H1 (cell line): Measurements from ENCODE around the gene EPHB1.

Source experiments
- CEBPB ChIP-seq: IDR thresholded peaks from 2 replicates; pipeline ENCODE4 v1.6.1; 2012; ENCODE audit warnings: low read depth, low read length
- CHD2 ChIP-seq: IDR thresholded peaks from 2 replicates; pipeline ENCODE4 v1.6.1; 2012; ENCODE audit warnings: low read length, improper control_type of control experiment
- CREB1 ChIP-seq: IDR thresholded peaks from 2 replicates; pipeline ENCODE4 v1.6.1; 2012; ENCODE audit warnings: inconsistent platforms
- CTCF ChIP-seq, 3 experiments: IDR thresholded peaks; 1 replicate in 2 of 3; 2 replicates in 1 of 3; pipeline versions ENCODE4 v1.5.1 to v1.6.1; 2011; ENCODE audit warnings: low read length in 3 of 3, mild to moderate bottlenecking in 3 of 3, inconsistent platforms in 2 of 3, low read depth in 1 of 3, moderate library complexity in 1 of 3; ENCODE audit not compliant: insufficient read depth in 1 of 3; ENCODE audit errors: control extremely low read depth in 1 of 3
- EZH2 ChIP-seq: fragments of 200-600 bp; sonication (generic); IDR thresholded peaks from 2 replicates; pipeline ENCODE4 v1.7.1; 2012; ENCODE audit warnings: low read depth, mild to moderate bottlenecking, moderate library complexity, low read length, inconsistent platforms; ENCODE audit not compliant: severe bottlenecking
- GABPA ChIP-seq: IDR thresholded peaks from 2 replicates; pipeline ENCODE4 v1.6.1; 2011; ENCODE audit warnings: mild to moderate bottlenecking, low read length, moderate library complexity, borderline replicate concordance; ENCODE audit not compliant: insufficient read depth
- KDM1A ChIP-seq: fragments of 200-600, 300-600 bp; sonication (generic); IDR thresholded peaks from 2 replicates; pipeline ENCODE4 v1.7.1; 2016; ENCODE audit warnings: mild to moderate bottlenecking, low read length, borderline replicate concordance
- MAX ChIP-seq: IDR thresholded peaks from 2 replicates; pipeline ENCODE4 v1.6.1; 2012; ENCODE audit warnings: inconsistent platforms
- POLR2A ChIP-seq, 2 experiments: IDR thresholded peaks; 1 replicate in 1 of 2; 2 replicates in 1 of 2; pipeline ENCODE4 v1.6.1; 2011; ENCODE audit warnings: low read depth in 2 of 2, low read length in 2 of 2, mild to moderate bottlenecking in 2 of 2; ENCODE audit errors: control extremely low read depth in 1 of 2
- SIN3A ChIP-seq, 2 experiments: IDR thresholded peaks in 1 of 2; conservative IDR thresholded peaks in 1 of 2; 2 replicates each; pipeline ENCODE4 v1.6.1; 2011 to 2012; ENCODE audit warnings: low read length in 2 of 2, improper control_type of control experiment in 1 of 2, low read depth in 1 of 2, mild to moderate bottlenecking in 1 of 2
- SRF ChIP-seq: IDR thresholded peaks from 2 replicates; pipeline ENCODE4 v1.6.1; 2011; ENCODE audit warnings: mild to moderate bottlenecking, low read depth, low read length, moderate library complexity
- TAF1 ChIP-seq: IDR thresholded peaks from 2 replicates; pipeline ENCODE4 v1.6.1; 2011; ENCODE audit warnings: mild to moderate bottlenecking, low read depth, low read length
- TEAD4 ChIP-seq: IDR thresholded peaks from 2 replicates; pipeline ENCODE4 v1.6.1; 2012; ENCODE audit warnings: low read depth, low read length, inconsistent platforms, mixed read lengths
- USF2 ChIP-seq: IDR thresholded peaks from 2 replicates; pipeline ENCODE4 v1.6.1; 2011; ENCODE audit warnings: low read length, improper control_type of control experiment

GRCh38 chr3:134863915-134864314, 68.9 kb downstream of the EPHB1 start:
- TF ChIP-seq USF2 (no peak), POLR2A (IDR thresholded peaks at IDR 0.05; ENCODE audit: control extremely low read depth in 1 of 2, low read depth in 2 of 2, low read length in 2 of 2) (no peak), TAF1 (no peak), CREB1 (no peak), CTCF (IDR thresholded peaks at IDR 0.05; ENCODE audit: control extremely low read depth in 1 of 3, insufficient read depth in 1 of 3, low read depth in 1 of 3, low read length in 3 of 3) (no peak), KDM1A (no peak), MAX (no peak), CHD2 (no peak), SIN3A (conservative IDR thresholded peaks at IDR 0.05 in 1 of 2, IDR thresholded peaks at IDR 0.05 in 1 of 2; ENCODE audit: low read depth in 1 of 2, low read length in 2 of 2) (no peak), CEBPB (no peak), SRF (no peak), EZH2 (no peak), TEAD4 (no peak), GABPA (no peak)
